GM12878 (cell line): ENCODE results near the gene SCAANT1. TPM values are rescaled to one million over a fixed set of nuclear protein-coding genes. Genes with fewer than 3 reads are reported as not detected.

Source experiments
- HCFC1 ChIP-seq: fragments of 150-350 bp; IDR thresholded peaks from 2 replicates; pipeline ENCODE4 v1.6.1; 2014; ENCODE audit warnings: low read length
- MEF2B ChIP-seq: fragments of 450-650 bp; IDR thresholded peaks from 2 replicates; pipeline ENCODE4 v1.6.1; 2018; ENCODE audit warnings: mild to moderate bottlenecking, moderate library complexity; ENCODE audit not compliant: partially characterized antibody, poor library complexity, severe bottlenecking
- NBN ChIP-seq: fragments of 450-650 bp; IDR thresholded peaks from 2 replicates; pipeline ENCODE4 v1.6.1; 2016
- POU2F2 ChIP-seq: IDR thresholded peaks from 3 replicates; pipeline ENCODE4 v1.6.1; 2011; ENCODE audit warnings: low read depth, mild to moderate bottlenecking, low read length, borderline replicate concordance
- SMC3 ChIP-seq: IDR thresholded peaks from 2 replicates; pipeline ENCODE4 v1.6.1; 2011; ENCODE audit warnings: low read length, improper control_type of control experiment, borderline replicate concordance
- TAF1 ChIP-seq: IDR thresholded peaks from 2 replicates; pipeline ENCODE4 v1.6.1; 2011; ENCODE audit warnings: mild to moderate bottlenecking, low read depth, low read length, borderline replicate concordance
- TBL1XR1 ChIP-seq: IDR thresholded peaks from 2 replicates; pipeline ENCODE4 v1.6.1; 2012; ENCODE audit warnings: low read depth, low read length, improper control_type of control experiment
- TCF7 ChIP-seq: IDR thresholded peaks from 2 replicates; pipeline ENCODE4 v1.6.1; 2014; ENCODE audit warnings: antibody characterized with exemption, borderline replicate concordance
- ZBED1 ChIP-seq: IDR thresholded peaks from 2 replicates; pipeline ENCODE4 v1.6.1; 2016; ENCODE audit warnings: borderline replicate concordance
- polyA plus RNA-seq, 11 experiments: library from polyadenylated mRNA; depleted of rRNA in 4 of 11; unstranded in 6 of 11; stranded (reverse) in 5 of 11; fragments of >200 nt; fragmentation: Nextera tagmentation in 4 of 11; fragmentation: Illumina TruSeq in 1 of 11; extraction: Ambion mirVana in 4 of 11; extraction: Trizol in 1 of 11; gene quantifications; 1 replicate in 1 of 11; 2 replicates in 10 of 11; pipeline versions ENCODE4 v1.2.1 to v1.2.3, GENCODE V29; 2011 to 2016; ENCODE audit warnings: inconsistent platforms in 2 of 11, missing spikeins in 2 of 11, low read depth in 1 of 11
- total RNA-seq, 4 experiments: library from RNA; depleted of rRNA in 3 of 4; stranded (reverse); fragments of >200 nt in 3 of 4; fragmentation: Illumina TruSeq in 1 of 4; extraction: Trizol in 1 of 4; gene quantifications; 2 replicates each; pipeline versions ENCODE4 v1.2.1 to v1.2.3, GENCODE V29; 2013 to 2021
- TF ChIP-seq, protein P1 (sequence below): fragments of 450-650 bp; IDR thresholded peaks from 2 replicates; pipeline ENCODE4 v1.6.1; 2018; ENCODE audit warnings: borderline replicate concordance, mild to moderate bottlenecking; ENCODE audit not compliant: partially characterized antibody
- TF ChIP-seq, protein P2 (sequence below): fragments of 450-650 bp; IDR thresholded peaks from 2 replicates; pipeline ENCODE4 v1.6.1; 2017; ENCODE audit warnings: low read depth, mild to moderate bottlenecking, moderate library complexity
- TF ChIP-seq, protein P3 (sequence below): IDR thresholded peaks from 2 replicates; pipeline ENCODE4 v1.6.1; 2011; ENCODE audit warnings: mild to moderate bottlenecking, low read depth, low read length, moderate library complexity; ENCODE audit not compliant: insufficient replicate concordance
- TF ChIP-seq, protein P4 (sequence below): IDR thresholded peaks from 2 replicates; pipeline ENCODE4 v1.6.1; 2012; ENCODE audit warnings: mild to moderate bottlenecking, low read depth, low read length
- TF ChIP-seq, protein P5 (sequence below): IDR thresholded peaks from 2 replicates; pipeline ENCODE4 v1.6.1; 2012; ENCODE audit warnings: low read depth, low read length, improper control_type of control experiment
- TF ChIP-seq, protein P6 (sequence below): fragments of 450-650 bp; formaldehyde crosslinking; IDR thresholded peaks from 2 replicates; pipeline ENCODE4 v1.5.0; 2022; ENCODE audit warnings: mild to moderate bottlenecking, missing genetic modification characterization

The SCAANT1 gene
- total and polyA plus RNA-seq, 10 of the 15 experiments (the other 5 are each of a cell fraction or from before 2014, with no cell fraction given), result 0.60 to 1.7 (median 0.95) TPM; not detected in 6

DNA sequence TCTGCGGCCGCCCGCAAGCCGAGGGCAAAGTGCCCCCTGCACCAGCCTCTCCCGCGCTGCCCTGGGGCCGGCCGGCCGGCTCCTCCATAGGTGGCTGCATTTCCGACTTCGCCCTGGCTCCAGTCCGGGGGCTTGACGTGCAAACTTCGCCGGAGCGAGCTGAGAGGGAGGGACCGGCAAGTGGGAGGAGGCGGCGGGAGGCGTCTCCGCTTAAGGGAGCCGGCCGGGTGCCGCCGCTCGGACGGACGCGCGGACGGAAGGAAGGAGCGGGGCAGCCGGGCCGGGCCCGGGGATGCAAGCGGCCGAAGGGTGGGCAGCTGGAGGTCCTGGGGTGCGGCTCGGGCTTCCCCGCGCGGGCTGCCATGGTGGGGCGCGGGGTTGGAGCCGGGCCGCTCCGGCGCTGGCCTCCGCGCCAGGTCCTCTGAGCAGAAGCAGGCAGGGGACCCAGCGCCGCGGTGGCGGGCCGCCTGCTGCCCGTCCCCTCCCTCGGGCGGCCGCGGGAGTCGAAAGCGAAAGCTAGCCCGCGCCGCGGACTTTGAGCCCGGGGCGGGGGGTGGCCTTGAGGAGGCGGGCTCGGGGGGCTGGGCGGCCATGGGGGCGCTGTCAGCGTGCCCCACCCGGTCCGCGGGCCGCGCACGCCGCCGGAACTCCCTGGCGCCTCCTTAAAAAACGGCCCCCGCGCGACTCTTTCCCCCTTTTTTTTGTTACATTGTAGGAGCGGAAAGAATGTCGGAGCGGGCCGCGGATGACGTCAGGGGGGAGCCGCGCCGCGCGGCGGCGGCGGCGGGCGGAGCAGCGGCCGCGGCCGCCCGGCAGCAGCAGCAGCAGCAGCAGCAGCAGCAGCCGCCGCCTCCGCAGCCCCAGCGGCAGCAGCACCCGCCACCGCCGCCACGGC, at the start of gene SCAANT1 (continued):
- TF ChIP-seq, protein P1, sequence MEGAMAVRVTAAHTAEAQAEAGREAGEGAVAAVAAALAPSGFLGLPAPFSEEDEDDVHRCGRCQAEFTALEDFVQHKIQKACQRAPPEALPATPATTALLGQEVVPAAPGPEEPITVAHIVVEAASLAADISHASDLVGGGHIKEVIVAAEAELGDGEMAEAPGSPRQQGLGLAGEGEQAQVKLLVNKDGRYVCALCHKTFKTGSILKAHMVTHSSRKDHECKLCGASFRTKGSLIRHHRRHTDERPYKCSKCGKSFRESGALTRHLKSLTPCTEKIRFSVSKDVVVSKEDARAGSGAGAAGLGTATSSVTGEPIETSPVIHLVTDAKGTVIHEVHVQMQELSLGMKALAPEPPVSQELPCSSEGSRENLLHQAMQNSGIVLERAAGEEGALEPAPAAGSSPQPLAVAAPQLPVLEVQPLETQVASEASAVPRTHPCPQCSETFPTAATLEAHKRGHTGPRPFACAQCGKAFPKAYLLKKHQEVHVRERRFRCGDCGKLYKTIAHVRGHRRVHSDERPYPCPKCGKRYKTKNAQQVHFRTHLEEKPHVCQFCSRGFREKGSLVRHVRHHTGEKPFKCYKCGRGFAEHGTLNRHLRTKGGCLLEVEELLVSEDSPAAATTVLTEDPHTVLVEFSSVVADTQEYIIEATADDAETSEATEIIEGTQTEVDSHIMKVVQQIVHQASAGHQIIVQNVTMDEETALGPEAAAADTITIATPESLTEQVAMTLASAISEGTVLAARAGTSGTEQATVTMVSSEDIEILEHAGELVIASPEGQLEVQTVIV, result no peak
- TF ChIP-seq NBN (no peak), TBL1XR1 (no peak), TAF1 (0 out of 2 replicates have a peak, but pooled peaks have one; percentile 38), SMC3 (no peak), MEF2B (no peak), POU2F2 (0 out of 3 replicates have a peak, but pooled peaks have one; percentile 9), TCF7 (no peak), ZBED1 (no peak), HCFC1 (no peak; the same call in 1 of the 2 replicates)
- TF ChIP-seq, protein P2, sequence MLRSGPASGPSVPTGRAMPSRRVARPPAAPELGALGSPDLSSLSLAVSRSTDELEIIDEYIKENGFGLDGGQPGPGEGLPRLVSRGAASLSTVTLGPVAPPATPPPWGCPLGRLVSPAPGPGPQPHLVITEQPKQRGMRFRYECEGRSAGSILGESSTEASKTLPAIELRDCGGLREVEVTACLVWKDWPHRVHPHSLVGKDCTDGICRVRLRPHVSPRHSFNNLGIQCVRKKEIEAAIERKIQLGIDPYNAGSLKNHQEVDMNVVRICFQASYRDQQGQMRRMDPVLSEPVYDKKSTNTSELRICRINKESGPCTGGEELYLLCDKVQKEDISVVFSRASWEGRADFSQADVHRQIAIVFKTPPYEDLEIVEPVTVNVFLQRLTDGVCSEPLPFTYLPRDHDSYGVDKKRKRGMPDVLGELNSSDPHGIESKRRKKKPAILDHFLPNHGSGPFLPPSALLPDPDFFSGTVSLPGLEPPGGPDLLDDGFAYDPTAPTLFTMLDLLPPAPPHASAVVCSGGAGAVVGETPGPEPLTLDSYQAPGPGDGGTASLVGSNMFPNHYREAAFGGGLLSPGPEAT, result no peak
- TF ChIP-seq, protein P3, sequence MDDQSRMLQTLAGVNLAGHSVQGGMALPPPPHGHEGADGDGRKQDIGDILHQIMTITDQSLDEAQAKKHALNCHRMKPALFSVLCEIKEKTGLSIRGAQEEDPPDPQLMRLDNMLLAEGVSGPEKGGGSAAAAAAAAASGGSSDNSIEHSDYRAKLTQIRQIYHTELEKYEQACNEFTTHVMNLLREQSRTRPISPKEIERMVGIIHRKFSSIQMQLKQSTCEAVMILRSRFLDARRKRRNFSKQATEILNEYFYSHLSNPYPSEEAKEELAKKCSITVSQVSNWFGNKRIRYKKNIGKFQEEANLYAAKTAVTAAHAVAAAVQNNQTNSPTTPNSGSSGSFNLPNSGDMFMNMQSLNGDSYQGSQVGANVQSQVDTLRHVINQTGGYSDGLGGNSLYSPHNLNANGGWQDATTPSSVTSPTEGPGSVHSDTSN, result no peak
- TF ChIP-seq, protein P4, sequence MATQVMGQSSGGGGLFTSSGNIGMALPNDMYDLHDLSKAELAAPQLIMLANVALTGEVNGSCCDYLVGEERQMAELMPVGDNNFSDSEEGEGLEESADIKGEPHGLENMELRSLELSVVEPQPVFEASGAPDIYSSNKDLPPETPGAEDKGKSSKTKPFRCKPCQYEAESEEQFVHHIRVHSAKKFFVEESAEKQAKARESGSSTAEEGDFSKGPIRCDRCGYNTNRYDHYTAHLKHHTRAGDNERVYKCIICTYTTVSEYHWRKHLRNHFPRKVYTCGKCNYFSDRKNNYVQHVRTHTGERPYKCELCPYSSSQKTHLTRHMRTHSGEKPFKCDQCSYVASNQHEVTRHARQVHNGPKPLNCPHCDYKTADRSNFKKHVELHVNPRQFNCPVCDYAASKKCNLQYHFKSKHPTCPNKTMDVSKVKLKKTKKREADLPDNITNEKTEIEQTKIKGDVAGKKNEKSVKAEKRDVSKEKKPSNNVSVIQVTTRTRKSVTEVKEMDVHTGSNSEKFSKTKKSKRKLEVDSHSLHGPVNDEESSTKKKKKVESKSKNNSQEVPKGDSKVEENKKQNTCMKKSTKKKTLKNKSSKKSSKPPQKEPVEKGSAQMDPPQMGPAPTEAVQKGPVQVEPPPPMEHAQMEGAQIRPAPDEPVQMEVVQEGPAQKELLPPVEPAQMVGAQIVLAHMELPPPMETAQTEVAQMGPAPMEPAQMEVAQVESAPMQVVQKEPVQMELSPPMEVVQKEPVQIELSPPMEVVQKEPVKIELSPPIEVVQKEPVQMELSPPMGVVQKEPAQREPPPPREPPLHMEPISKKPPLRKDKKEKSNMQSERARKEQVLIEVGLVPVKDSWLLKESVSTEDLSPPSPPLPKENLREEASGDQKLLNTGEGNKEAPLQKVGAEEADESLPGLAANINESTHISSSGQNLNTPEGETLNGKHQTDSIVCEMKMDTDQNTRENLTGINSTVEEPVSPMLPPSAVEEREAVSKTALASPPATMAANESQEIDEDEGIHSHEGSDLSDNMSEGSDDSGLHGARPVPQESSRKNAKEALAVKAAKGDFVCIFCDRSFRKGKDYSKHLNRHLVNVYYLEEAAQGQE, result no peak
- TF ChIP-seq, protein P5, sequence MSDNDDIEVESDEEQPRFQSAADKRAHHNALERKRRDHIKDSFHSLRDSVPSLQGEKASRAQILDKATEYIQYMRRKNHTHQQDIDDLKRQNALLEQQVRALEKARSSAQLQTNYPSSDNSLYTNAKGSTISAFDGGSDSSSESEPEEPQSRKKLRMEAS, result peak; percentile 18; the same call in 1 of the 2 replicates
- TF ChIP-seq, protein P6, sequence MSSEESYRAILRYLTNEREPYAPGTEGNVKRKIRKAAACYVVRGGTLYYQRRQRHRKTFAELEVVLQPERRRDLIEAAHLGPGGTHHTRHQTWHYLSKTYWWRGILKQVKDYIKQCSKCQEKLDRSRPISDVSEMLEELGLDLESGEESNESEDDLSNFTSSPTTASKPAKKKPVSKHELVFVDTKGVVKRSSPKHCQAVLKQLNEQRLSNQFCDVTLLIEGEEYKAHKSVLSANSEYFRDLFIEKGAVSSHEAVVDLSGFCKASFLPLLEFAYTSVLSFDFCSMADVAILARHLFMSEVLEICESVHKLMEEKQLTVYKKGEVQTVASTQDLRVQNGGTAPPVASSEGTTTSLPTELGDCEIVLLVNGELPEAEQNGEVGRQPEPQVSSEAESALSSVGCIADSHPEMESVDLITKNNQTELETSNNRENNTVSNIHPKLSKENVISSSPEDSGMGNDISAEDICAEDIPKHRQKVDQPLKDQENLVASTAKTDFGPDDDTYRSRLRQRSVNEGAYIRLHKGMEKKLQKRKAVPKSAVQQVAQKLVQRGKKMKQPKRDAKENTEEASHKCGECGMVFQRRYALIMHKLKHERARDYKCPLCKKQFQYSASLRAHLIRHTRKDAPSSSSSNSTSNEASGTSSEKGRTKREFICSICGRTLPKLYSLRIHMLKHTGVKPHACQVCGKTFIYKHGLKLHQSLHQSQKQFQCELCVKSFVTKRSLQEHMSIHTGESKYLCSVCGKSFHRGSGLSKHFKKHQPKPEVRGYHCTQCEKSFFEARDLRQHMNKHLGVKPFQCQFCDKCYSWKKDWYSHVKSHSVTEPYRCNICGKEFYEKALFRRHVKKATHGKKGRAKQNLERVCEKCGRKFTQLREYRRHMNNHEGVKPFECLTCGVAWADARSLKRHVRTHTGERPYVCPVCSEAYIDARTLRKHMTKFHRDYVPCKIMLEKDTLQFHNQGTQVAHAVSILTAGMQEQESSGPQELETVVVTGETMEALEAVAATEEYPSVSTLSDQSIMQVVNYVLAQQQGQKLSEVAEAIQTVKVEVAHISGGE (CRISPR knock-in tag), result peak; percentile 70
